HepG2 (cell line): ENCODE measurements around the gene COL9A2. TPM values are rescaled to one million over a fixed set of nuclear protein-coding genes. Genes with fewer than 3 reads are reported as not detected.

Experiments
- ATF4 ChIP-seq, 2 experiments: fragments of 450-650 bp in 1 of 2; sonication (generic) in 1 of 2; formaldehyde crosslinking; IDR thresholded peaks; 2 replicates each; pipeline versions ENCODE4 v1.5.0 to v1.8.0; 2020 to 2022; ENCODE audit warnings: mild to moderate bottlenecking in 1 of 2, missing genetic modification reagents in 1 of 2
- CENPX ChIP-seq: sonication (generic); formaldehyde crosslinking; IDR thresholded peaks from 2 replicates; pipeline ENCODE4 v1.9.0; 2021; ENCODE audit warnings: mild to moderate bottlenecking, missing genetic modification reagents, moderate library complexity
- CREB1 ChIP-seq, 2 experiments: fragments of 450-650 bp in 1 of 2; IDR thresholded peaks; 2 replicates each; pipeline ENCODE4 v1.6.1; 2016 to 2017; ENCODE audit warnings: control low read depth in 1 of 2, mild to moderate bottlenecking in 1 of 2, missing compliant biosample characterization in 1 of 2, missing genetic modification characterization in 1 of 2
- DNMT1 ChIP-seq: sonication (generic); formaldehyde crosslinking; IDR thresholded peaks from 2 replicates; pipeline ENCODE4 v1.5.1; 2020; ENCODE audit warnings: mild to moderate bottlenecking, missing genetic modification reagents
- HDAC2 ChIP-seq: sonication (generic); formaldehyde crosslinking; IDR thresholded peaks from 2 replicates; pipeline ENCODE4 v1.4.0; 2020; ENCODE audit warnings: missing genetic modification reagents
- HIC2 ChIP-seq: sonication (generic); formaldehyde crosslinking; IDR thresholded peaks from 2 replicates; pipeline ENCODE4 v1.9.0; 2022; ENCODE audit warnings: low read depth, missing genetic modification reagents
- HNF4A ChIP-seq: sonication (generic); formaldehyde crosslinking; IDR thresholded peaks from 2 replicates; pipeline ENCODE4 v1.4.0; 2020; ENCODE audit warnings: missing genetic modification reagents
- HOXD1 ChIP-seq: sonication (generic); formaldehyde crosslinking; IDR thresholded peaks from 2 replicates; pipeline ENCODE4 v1.5.0; 2020; ENCODE audit warnings: missing genetic modification reagents
- JUN ChIP-seq: sonication (generic); formaldehyde crosslinking; IDR thresholded peaks from 2 replicates; pipeline ENCODE4 v1.4.0; 2020; ENCODE audit warnings: mild to moderate bottlenecking, missing genetic modification reagents
- SMAD9 ChIP-seq: sonication (generic); formaldehyde crosslinking; IDR thresholded peaks from 2 replicates; pipeline ENCODE4 v1.5.1; 2020; ENCODE audit warnings: mild to moderate bottlenecking, missing genetic modification reagents
- SP4 ChIP-seq: sonication (generic); formaldehyde crosslinking; IDR thresholded peaks from 2 replicates; pipeline ENCODE4 v1.8.1; 2023; ENCODE audit warnings: mild to moderate bottlenecking, missing genetic modification reagents
- ZNF326 ChIP-seq: sonication (generic); formaldehyde crosslinking; IDR thresholded peaks from 2 replicates; pipeline ENCODE4 v1.4.0; 2020; ENCODE audit warnings: missing genetic modification reagents, borderline replicate concordance
- ZNF431 ChIP-seq: sonication (generic); formaldehyde crosslinking; IDR thresholded peaks from 2 replicates; pipeline ENCODE4 v1.9.0; 2022; ENCODE audit warnings: missing genetic modification reagents, low read depth, mild to moderate bottlenecking, borderline replicate concordance
- ZNF577 ChIP-seq: sonication (generic); formaldehyde crosslinking; IDR thresholded peaks from 2 replicates; pipeline ENCODE4 v1.4.0; 2020; ENCODE audit warnings: mild to moderate bottlenecking, low read depth, missing genetic modification reagents, borderline replicate concordance
- polyA plus RNA-seq, 8 experiments: library from polyadenylated mRNA; depleted of rRNA in 3 of 8; stranded (reverse) in 7 of 8; unstranded in 1 of 8; fragments of >200 nt; fragmentation: Illumina TruSeq in 4 of 8; extraction: Trizol in 4 of 8; gene quantifications; 2 replicates each; pipeline versions ENCODE4 v1.2.1 to v1.2.3, GENCODE V29; 2011 to 2016; ENCODE audit warnings: low read depth in 4 of 8, missing spikeins in 1 of 8, mixed read lengths in 1 of 8; ENCODE audit not compliant: insufficient read depth in 1 of 8
- total RNA-seq, 5 experiments: library from RNA; depleted of rRNA; stranded (reverse); fragments of >200 nt; fragmentation: Illumina TruSeq; extraction: Trizol; gene quantifications; 2 replicates each; pipeline ENCODE4 v1.2.3, GENCODE V29; 2016; ENCODE audit warnings: low read depth in 1 of 5
- TF ChIP-seq, protein P1 (sequence below): sonication (generic); formaldehyde crosslinking; IDR thresholded peaks from 2 replicates; pipeline ENCODE4 v1.5.0; 2020; ENCODE audit warnings: mild to moderate bottlenecking, missing genetic modification reagents
- TF ChIP-seq, protein P2 (sequence below): sonication (generic); formaldehyde crosslinking; IDR thresholded peaks from 2 replicates; pipeline ENCODE4 v1.4.0; 2020; ENCODE audit warnings: low read depth, mild to moderate bottlenecking, missing genetic modification reagents
- TF ChIP-seq, protein P3 (sequence below): sonication (generic); formaldehyde crosslinking; IDR thresholded peaks from 2 replicates; pipeline ENCODE4 v1.4.0; 2020; ENCODE audit warnings: missing genetic modification reagents
- TF ChIP-seq, protein P4 (sequence below): sonication (generic); formaldehyde crosslinking; IDR thresholded peaks from 2 replicates; pipeline ENCODE4 v1.5.0; 2020; ENCODE audit warnings: mild to moderate bottlenecking, low read depth, missing genetic modification reagents, borderline replicate concordance

COL9A2 gene
- total and polyA plus RNA-seq, 2 of the 13 experiments (the other 11 are each of a cell fraction or from before 2014, with no cell fraction given): 20.2 to 26.9 TPM

GRCh38 chr1:40313958-40314720 lies 2.9 kb downstream of the COL9A2 start (continued):
- TF ChIP-seq, protein P1, sequence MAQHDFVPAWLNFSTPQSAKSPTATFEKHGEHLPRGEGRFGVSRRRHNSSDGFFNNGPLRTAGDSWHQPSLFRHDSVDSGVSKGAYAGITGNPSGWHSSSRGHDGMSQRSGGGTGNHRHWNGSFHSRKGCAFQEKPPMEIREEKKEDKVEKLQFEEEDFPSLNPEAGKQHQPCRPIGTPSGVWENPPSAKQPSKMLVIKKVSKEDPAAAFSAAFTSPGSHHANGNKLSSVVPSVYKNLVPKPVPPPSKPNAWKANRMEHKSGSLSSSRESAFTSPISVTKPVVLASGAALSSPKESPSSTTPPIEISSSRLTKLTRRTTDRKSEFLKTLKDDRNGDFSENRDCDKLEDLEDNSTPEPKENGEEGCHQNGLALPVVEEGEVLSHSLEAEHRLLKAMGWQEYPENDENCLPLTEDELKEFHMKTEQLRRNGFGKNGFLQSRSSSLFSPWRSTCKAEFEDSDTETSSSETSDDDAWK: no peak
- TF ChIP-seq ZNF577 (CRISPR knock-in tag) (no peak), SP4 (CRISPR knock-in tag) (no peak), HOXD1 (CRISPR knock-in tag) (no peak), JUN (CRISPR knock-in tag) (no peak), HNF4A (CRISPR knock-in tag) (peak; percentile 35; the same call in 1 of the 2 replicates), HDAC2 (peak; percentile 18; the same call in 1 of the 2 replicates), CREB1 (IDR thresholded peaks at IDR 0.05) (no peak), CREB1 (CRISPR knock-in tag; IDR thresholded peaks at IDR 0.05) (no peak), SMAD9 (CRISPR knock-in tag) (no peak), DNMT1 (CRISPR knock-in tag) (no peak), ZNF431 (CRISPR knock-in tag) (no peak), HIC2 (peak; percentile 82), ATF4 (CRISPR knock-in tag; IDR thresholded peaks at IDR 0.05) (no peak), ZNF326 (CRISPR knock-in tag) (no peak), CENPX (CRISPR knock-in tag) (no peak)
- TF ChIP-seq, protein P2, sequence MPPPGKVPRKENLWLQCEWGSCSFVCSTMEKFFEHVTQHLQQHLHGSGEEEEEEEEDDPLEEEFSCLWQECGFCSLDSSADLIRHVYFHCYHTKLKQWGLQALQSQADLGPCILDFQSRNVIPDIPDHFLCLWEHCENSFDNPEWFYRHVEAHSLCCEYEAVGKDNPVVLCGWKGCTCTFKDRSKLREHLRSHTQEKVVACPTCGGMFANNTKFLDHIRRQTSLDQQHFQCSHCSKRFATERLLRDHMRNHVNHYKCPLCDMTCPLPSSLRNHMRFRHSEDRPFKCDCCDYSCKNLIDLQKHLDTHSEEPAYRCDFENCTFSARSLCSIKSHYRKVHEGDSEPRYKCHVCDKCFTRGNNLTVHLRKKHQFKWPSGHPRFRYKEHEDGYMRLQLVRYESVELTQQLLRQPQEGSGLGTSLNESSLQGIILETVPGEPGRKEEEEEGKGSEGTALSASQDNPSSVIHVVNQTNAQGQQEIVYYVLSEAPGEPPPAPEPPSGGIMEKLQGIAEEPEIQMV: 0 out of 2 replicates have a peak, but pooled peaks have one; percentile 42
- TF ChIP-seq, protein P3, sequence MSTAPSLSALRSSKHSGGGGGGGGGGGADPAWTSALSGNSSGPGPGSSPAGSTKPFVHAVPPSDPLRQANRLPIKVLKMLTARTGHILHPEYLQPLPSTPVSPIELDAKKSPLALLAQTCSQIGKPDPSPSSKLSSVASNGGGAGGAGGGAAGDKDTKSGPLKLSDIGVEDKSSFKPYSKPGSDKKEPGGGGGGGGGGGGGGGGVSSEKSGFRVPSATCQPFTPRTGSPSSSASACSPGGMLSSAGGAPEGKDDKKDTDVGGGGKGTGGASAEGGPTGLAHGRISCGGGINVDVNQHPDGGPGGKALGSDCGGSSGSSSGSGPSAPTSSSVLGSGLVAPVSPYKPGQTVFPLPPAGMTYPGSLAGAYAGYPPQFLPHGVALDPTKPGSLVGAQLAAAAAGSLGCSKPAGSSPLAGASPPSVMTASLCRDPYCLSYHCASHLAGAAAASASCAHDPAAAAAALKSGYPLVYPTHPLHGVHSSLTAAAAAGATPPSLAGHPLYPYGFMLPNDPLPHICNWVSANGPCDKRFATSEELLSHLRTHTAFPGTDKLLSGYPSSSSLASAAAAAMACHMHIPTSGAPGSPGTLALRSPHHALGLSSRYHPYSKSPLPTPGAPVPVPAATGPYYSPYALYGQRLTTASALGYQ: 0 out of 2 replicates have a peak, but pooled peaks have one; percentile 10
- TF ChIP-seq, protein P4, sequence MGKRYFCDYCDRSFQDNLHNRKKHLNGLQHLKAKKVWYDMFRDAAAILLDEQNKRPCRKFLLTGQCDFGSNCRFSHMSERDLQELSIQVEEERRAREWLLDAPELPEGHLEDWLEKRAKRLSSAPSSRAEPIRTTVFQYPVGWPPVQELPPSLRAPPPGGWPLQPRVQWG (CRISPR knock-in tag): no peak
